Stimulated activated CD4-positive, alpha-beta T cell treated with anti-CD3 and anti-CD28 coated beads, Interleukin-2, amount 100 ng/mL, for 4 hours (primary cell): ENCODE results near the gene SPNS3.

Source experiments
- DNase-seq: peaks from one replicate; pipeline ENCODE4 v3.0.0-alpha.2; 2020; ENCODE audit warnings: low read depth

The SPNS3 gene

DNA sequence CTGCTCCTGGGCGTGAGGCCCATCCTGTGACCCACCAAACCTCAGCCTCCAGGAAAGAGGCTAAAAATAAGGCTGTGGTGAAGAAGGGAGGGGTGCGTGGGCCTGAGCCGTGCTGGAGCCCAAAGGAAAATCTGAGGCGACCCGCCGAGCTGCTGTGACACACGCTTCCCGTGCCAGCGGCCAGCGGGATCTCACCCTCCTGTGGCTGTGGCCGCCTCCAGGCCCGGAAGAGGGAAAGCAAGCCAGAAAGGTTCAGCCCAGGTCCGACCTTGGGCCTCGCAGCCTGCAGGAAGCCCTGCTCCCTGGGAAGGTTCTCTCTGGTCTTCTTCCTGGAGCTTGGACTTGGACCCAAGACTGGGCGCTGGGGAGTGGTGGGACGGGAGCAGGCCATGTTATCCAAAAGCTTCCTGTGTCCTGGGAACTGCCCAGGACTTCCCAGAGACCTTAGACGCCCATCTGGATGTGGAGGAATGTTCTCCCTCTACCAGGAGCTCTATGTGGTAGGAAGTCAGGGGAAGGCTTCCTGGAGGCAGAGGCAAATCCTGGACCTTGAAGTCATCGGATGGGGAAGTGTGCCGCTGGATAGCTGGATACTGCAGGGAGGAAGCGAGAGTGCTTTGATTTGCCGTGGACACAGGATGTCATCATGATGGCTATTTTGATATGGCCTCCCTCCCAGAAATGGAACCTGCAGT lies 76.3 kb downstream of the SPNS3 start:
- no peak for DNase-seq

DNA sequence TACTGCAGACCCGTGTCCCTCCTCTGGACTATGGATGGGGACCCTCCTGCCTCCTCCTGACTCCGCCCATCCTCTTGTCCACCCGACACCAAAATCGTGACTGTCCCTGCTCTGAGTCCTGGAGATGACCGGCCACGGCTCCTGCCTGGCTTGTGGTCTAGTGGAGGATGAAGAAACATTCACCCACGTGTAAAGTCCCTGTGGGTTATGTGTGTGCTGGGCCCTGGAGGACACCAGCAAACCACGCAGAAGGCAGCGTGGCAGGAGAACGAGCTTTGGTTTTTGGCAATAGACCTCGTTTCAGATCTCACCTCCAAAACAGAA lies 76.8 kb downstream of the SPNS3 start:
- no peak for DNase-seq

DNA sequence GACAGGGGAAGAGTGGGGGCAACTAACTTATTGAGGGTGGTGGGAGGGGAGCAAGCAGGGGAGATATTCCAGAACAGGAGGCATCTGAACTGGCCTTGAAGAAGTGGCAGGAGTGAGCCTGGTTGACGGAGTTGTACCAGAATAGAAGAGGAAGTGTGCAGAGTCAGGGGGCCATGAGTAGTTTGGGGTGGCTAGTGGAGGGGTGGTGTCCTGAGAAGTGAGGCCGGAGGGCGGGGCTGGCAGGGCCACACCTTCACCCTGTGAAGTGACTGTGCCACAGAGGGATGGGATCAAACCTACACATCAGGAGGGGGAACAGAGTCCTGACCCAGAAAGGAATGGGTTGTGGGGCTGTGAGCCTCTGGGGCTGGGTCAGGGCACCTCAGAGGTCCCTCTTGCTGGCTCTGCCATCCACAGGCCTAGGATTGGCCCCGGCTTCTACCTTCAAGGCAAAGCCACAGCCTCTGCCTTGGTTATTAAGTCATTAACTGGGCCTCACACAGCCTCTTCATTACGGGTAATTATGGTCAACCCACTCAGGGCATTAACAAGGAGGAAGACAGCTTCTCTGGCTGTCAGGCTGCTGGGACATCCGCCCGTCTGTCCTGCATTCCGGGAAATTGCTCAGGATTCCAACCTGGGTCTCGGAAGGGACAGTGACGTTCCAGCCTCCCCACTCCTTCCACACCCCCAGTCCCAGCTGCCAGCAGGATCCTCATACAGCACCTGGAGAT lies 77.6 kb downstream of the SPNS3 start:
- DNase-seq = no peak

DNA sequence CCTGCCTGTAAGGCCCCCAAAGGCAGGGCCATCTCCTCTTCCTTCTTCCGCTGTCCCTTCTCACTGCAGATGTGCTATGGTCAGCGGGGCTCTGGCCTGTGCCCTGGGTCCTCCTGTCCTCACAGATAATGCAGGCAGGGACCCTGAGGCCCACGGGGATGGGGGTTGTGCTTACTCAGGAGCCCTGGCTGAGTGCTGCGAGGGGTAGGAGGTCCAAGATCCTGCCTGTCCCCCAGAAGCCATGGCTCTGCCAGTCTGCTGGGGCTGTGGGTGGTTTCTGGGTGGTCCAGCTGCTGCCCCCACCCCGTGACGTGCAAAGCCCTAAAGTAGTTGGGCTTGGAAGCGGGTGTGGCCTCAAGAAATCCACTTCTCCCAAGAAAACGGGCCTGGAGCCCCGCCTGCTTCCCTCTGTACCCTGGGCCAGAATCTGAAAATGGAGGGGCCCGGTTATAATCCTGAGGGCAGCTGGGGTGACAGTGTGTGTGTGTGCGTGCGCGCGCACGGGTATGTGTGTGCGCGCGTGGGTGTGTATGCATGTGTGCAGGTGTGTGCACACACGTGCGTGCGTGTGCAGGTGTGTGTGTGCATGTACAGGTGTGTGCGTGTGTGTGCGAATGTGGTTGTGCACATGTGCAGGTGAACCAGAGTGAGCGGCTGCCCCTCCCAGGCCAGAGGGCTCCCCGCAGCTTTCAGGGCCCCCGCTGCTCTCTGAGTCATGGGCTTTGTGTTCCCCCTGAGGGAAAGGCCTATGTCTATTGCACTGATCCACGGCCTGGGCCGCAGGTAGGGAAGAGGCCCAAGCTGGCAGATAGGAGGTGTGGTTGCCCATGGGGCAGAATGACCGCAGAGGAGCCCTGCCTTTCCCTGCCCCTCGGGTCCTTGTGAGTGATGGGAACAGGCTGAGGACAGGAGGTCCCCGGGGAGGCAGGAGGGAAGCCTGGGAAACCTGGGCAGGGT lies 78.7 kb downstream of the SPNS3 start:
- DNase-seq = no peak

DNA sequence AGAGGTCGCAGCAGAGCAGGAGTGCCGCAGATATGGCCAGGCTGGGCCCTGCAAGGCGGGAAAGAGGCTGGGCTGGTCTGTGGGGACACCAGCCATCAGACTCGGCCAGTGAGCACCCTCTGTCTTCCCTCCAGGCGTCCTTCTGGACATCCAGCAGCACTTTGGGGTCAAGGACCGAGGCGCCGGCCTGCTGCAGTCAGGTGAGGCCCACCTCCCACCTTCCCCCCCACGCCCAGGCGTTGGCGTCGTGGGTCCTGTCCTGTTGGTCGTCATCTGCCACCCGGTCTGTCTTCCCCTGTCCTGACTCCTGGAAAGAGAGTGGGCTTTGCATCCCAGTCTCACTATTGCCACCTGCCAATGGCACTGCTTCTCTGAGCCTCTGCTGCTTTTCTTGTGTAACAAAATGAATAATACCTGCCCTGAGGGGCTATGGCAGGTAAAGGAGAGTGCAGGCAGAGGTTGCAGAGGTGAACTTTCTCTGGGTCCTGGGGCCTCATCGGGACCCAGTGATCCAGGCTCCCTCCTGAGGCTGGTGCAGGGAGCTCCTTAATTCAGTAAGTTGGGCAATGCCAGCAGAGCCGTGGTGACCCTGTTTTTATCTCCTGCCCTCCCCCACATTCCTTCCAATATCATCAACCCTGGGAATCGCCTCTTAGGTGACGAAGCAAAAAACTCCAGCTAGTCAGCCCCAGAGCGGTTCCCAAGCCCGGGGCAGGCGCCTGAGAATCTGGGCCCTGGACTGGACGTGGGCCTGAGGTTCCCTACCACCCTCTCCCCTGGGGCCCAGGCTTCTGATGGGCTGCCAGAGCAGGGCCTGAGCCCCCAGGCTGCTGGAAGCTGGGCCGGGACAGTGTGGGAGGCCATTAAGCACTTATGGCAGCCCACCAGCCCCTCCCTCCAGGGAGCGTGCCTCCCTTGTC lies 79.6 kb downstream of the SPNS3 start:
- DNase-seq = no peak

DNA sequence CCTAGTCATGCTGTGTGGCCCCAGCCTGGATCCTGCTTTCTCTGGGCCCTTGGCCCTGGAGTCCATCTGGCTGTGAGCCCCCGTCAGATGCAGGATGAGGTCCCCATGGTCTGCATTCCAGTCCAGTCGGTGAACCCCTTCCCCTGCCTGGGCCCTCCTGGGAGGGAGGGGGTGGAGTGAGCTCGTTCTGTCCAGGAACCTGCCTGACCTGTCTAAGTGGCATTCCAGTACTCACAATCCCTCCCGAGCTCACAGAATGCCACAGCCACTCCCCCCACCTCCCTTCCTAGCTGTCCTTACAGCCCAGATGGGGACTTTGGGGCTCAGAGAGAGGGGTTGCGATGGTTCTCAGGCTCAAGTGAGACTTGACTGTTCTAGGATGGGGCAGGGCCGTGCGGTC lies 80.5 kb downstream of the SPNS3 start:
- no peak for DNase-seq

DNA sequence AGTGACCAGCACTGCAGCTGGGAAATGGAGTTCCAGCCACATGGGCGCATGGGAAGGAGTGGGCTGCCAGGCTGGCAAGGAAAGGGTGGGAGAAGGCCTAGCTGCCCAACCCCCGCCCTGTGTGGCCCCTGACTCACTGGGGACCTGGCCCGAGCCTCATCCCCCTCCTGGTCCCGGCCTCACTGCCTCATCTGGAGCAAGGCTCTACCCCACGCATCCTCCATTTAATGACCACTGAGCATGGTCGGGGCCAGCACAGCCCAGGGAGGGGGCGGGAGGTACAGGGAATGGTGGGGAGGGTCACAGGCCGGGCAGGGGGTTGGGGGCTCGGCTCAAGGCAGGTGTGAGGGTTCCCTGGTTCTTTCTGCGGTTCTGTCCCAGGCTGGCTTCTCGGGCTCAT lies 81.0 kb downstream of the SPNS3 start:
- DNase-seq = no peak

DNA sequence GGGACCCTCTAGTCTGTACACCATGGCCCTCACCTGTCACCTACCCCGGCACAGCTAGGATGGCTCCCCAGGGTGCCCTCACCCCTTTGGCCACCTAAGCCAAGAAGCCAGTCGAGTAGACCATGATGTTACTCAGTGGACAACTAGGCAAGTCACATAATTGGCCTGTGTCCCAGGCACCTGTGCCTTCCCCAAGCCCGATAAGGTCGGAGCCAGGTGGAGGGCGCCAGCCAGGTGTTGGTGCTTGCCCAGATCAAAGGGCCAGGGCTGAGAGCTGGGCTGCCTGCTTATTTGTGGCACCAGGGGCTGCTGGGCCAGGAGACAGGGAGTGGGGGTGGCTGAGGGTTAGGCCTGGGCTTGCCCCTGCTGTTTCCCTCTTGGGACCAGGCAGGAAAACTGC lies 81.8 kb downstream of the SPNS3 start:
- DNase-seq = no peak

DNA sequence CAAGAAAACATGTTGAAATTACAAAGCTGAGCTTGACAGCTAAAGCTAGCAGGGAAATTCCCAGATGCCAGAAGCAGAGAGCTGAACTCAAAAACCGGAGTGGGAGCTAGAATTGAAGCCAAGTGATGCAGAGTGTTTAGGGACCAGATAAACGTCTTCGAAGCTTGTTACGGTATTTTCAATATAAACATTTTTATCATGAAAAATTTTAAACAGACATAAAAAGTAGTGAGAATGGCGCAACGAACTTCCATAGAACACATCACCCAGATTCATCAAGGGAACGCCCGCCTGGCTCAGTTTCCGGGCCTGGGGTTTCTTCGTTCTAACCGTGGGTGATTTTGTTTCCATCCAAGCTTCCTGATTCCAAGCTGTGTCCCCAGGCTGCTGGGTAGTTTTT lies 83.0 kb downstream of the SPNS3 start:
- no peak for DNase-seq

DNA sequence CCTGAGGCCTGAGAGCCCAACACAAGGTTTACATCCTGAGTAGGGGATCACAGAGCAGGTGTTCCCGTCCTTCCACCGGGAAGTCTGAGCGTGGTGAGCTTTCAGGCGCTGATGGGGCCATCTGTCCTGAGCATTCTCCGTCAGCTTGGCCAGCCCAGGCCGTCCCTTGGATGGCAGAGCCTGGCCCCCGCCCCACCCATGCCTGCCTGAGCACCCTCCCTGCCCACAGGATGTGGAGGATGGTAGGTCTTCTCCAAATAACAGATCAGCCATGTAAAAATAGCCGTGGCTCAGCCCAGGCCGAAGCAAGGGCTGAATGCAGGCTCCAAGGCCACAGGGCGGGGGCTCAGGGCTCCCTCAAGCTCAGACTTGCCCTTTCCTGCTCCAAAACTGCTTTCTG lies 85.2 kb downstream of the SPNS3 start:
- no peak for DNase-seq

DNA sequence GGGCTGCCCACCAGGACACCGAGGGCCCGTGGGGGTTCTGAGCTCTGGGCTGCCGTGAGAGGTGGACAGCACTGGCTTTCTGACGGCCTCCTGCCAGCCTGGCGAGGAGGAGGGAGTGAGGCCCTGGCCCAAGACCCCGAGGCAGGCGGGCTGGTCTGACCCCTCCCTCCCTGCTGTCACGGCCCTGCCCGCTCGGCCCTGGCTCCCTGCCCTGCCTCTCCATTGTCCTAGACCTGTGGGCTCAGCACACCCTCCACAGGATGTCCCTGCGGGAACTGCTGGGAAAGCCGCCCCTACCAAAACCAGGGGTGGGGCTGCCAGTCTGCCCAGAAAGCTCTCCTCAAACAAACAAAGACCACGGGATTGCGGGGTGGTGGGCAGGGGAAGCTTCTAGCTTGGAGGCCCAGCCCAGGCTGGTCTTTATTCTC lies 85.6 kb downstream of the SPNS3 start:
- no peak for DNase-seq

DNA sequence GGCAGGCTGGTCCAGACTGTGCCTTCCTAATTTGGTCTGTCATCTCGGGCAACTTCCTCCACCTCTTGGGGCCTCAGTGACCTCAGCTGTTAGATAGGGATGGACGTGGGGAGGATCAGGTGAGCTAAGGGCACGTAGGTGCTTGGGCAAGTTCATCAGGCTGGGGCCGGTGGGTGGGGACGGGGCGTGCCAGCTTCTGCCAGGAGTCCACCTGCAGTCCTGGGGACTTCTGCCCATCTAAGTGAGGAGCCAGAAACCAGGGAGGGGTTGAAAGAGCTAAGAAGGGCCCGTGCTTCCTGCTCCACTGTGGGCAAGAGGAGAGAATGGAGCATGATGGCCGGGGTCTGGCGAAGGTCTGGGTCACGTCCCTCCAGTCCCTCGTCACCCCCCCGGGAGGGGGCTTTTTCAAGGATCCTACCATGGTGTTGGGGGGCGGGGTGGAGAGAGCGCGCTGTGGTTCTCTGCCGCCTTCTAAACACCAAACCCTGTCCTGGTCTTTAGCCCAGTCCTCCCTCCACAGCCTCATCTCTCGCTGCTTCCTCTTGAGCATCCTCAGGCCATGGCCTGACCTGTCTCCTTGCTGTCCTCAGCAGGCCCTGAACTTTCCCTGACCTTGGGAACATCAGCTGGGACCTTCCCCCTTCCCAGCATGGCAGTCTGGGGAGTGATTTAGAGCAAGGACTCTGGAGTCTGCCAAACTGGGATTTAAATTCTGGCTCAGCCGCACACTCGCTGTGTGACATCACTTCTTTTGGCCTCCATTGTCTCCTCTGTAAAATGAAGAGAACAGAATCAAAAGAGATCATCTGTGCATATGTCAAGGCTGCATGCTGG lies 86.5 kb downstream of the SPNS3 start:
- no peak for DNase-seq

DNA sequence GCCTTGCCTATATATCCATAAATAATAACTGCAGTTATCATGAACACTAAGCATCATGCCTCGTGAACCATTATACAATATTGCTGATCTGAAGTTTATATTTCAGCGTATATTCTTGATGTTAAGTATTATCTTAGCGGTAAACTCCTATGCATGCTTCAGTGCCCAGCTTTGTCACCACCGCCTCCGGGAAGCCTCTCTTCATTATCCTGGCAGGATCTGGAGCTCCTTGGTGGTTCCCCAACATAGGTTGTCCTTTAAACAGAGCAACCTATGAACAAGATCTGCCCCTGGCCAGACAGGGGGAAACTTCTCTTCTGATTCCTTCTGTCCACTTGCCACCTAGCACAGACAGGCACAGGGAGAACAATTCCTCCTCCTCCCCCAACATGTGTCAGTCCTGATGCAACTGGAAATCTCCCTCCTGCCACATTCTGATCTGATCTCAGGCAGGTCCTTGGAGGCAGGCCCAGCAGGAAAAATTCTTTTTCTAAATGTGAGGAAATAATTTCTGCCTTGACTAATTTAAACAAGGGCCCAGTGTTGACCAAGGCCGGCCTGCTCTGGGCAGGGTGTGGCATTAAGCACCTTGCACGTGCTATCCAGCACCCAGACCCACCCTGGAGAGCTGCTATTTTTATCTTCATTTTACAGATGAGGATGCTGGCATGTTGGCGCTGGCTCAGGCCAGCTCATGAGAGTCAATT lies 87.3 kb downstream of the SPNS3 start:
- no peak for DNase-seq

DNA sequence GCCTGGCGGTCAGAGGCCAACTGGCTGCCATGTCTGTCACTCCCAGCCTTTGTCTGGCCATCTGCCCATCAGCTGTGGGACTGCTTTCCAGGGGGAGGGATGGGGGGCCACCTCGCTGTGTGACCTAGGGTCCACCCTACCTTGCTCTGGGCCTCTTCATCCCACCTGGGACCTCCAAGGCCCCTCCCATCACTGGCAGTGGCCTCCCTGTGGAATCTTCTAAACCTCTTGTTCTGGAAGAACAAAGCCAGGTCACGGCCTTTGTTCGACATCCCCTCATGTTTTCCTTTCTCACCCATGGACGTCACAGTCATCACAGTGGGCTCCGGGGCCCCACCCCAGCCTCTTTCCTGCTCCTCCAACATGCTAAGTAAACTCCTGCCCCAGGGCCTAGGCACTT lies 88.9 kb downstream of the SPNS3 start:
- no peak for DNase-seq

DNA sequence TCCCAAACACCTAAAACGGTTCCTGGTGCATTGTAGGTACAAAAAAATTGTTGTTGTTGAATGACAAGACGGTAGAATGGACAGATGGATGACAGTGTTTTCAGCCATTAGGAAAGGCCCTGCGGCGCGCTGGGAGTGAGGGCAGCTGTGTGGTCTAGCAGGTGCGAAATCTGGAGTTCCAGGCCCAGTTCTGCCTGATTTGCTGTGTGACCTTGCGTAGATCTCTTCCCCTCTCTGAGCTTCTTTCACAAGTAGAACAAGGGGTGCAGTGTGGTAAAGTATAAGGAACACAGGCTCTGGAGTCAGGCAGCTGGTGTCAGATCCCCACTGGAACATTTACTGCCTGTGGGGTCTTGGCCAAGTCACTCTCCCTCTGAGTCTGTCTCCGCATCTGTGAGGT lies 90.2 kb downstream of the SPNS3 start:
- DNase-seq = no peak

DNA sequence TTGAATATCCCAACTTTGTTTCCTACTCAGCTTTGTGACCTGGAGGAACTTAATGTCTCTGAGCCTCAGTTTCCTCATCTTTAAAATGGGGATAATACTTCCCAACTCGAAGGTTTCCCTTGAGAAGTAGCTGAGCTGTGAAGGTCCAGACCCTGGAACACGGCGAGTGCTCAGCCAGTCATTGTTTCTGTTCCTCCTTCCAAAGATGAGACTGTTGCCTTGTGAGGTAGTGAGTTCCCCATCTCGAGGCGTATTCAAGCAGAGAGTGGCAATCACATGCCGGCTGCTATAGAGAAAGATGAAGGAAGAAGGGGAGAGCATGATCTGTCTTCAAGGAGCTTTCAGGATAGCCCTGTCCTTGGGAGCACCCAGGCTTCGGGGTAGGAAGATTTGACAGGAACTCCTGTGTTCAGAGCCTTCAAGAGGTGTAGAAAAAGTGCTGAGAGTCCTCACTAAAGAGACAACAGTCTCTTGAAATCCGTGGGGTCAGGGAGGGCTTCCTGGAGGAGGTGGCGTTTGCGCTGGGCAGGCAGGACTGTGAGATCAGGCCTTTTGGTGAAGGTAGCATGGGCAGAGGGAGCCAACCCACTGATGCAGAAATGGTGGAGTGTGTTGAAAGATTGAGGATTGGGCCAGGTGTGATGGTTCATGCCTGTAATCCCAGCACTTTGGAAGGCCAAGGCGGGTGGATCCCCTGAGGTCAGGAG lies 92.1 kb downstream of the SPNS3 start:
- DNase-seq = no peak

DNA sequence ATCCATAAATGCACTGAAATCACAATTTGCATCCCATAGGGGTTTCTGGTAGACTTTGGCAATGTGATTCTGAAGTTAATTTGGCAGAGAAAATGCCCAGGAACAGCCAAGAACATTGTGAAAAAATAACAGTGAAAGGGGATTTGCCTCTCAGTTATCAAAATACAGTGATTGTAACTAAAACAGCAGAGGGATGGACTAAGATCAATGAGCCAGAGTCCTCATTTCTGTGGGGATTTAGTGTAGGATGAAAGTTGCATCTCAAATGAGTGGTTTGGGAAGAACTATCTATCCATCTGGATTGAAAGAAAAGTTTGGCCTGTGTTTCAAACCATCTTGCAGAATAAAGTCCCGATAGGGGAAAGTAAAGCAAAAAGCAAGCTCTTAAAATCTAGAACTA lies 93.4 kb downstream of the SPNS3 start:
- no peak for DNase-seq

DNA sequence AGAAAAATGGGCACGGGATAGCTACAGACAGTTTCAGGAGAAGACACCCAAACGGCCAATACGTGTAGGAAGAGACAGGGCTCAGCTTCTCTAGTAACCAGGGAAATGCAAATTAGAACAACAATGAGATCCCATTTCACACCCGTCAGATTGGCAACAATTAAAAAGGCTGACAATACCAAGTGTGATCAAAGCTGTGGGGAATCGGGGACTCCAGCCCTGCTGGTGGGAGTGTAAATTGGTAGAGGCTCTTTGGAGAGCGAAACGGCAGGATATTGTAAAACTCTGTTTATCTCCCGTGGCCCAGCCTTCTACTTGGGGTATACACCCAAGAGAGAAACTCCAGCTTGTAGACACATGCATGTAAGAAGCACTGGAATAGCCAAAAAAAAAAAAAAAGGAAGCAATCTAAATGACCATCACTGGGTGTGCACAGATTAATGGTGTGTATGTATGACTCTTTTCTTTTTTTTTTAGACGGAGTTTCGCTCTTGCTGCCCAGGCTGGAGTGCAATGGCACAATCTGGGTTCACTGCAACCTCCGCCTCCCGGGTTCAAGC lies 93.9 kb downstream of the SPNS3 start:
- no peak for DNase-seq

DNA sequence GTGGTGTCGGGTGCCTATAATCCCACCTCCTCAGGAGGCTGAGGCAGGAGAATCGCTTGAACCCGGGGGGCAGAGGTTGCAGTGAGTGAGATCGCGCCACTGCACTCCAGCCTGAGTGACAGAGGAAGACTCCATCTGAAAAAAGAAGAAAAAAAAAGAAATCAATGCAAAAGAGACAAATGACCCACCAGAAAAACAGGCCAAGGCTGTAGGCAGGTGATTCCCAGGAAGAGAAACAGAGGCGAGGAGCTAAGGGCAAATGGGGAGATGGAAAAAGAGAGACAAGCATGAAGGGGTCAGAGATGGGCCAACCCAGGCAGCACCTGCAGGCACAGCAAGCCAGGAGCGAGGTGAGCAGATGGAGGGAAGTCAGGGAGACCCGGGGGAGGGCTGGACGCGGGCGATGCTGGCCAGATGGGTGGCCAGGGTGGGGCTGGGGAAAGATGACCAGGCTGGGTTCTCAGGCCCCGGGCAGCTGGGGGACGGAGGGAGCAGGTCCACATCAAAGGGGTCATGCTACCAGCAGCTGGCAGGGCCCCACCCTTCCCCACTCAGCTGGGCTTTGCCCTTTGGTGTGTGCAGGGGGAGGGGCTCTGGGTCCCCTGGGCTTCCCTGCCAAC lies 95.9 kb downstream of the SPNS3 start:
- no peak for DNase-seq
